Aorta (tissue), 5 donors: Measurements from ENCODE around the gene SLC5A1. TPM values are rescaled to one million over a fixed set of nuclear protein-coding genes. Genes with fewer than 3 reads are reported as not detected.
"Not testable (repeated sequence)": the region's sequence is repeated elsewhere in the genome, so short reads cannot be mapped to it uniquely, and the experiment has no call there.

Source experiments
- ATAC-seq: fragments of 200-7000 bp; cut with Tn5 transposase; one replicate; pipeline ENCODE4 v1.9.1; 2022; ENCODE audit warnings: moderate library complexity; ENCODE audit not compliant: low FRiP score
- DNase-seq, 2 donors: peaks; one replicate each; pipeline ENCODE4 v3.0.0-alpha.2; 2020
- H3K27ac ChIP-seq, 2 donors: one replicate each; pipeline ENCODE4 v1.5.1; 2013; ENCODE audit warnings: low read length in 2 of 2, mild to moderate bottlenecking in 2 of 2, moderate library complexity in 2 of 2, control low read depth in 1 of 2, inconsistent platforms in 1 of 2, low read depth in 1 of 2
- H3K27me3 ChIP-seq, 2 donors: one replicate each; pipeline ENCODE4 v1.6.1; 2013; ENCODE audit warnings: control low read depth in 1 of 2, low read length in 1 of 2, mild to moderate bottlenecking in 1 of 2, moderate library complexity in 1 of 2; ENCODE audit not compliant: insufficient read depth in 2 of 2, control insufficient read depth in 1 of 2
- H3K36me3 ChIP-seq, 2 donors: one replicate each; pipeline ENCODE4 v1.6.1; 2013; ENCODE audit warnings: control low read depth in 1 of 2, low read length in 1 of 2, mild to moderate bottlenecking in 1 of 2; ENCODE audit not compliant: insufficient read depth in 2 of 2, control insufficient read depth in 1 of 2
- H3K4me1 ChIP-seq, 2 donors: one replicate each; pipeline ENCODE4 v1.6.1; 2013; ENCODE audit warnings: low read length in 2 of 2, control low read depth in 1 of 2, mild to moderate bottlenecking in 1 of 2, moderate library complexity in 1 of 2; ENCODE audit not compliant: insufficient read depth in 2 of 2, control insufficient read depth in 1 of 2
- H3K4me3 ChIP-seq, 2 donors: one replicate each; pipeline ENCODE4 v1.5.1; 2013; ENCODE audit warnings: low read length in 2 of 2, control low read depth in 1 of 2, mild to moderate bottlenecking in 1 of 2
- H3K9me3 ChIP-seq: one replicate; pipeline ENCODE4 v1.6.1; 2013; ENCODE audit warnings: mild to moderate bottlenecking, low read length; ENCODE audit not compliant: control insufficient read depth
- WGBS, 2 donors: extraction: QIAGEN DNeasy Blood & Tissue Kit; methylation state at CpG; one replicate each; pipeline ENCODE4 v1.1.7; 2013; 5-methylcytosine and 5-hydroxymethylcytosine counted together
- intact Hi-C, 2 donors: fragments of 100-400 bp; cut with DNase I; formaldehyde crosslinking; loops; one replicate each; pipeline versions ENCODE4 v1.14.2 to v1.15.0; 2022
- polyA plus RNA-seq, 2 donors: library from polyadenylated mRNA; stranded (reverse); fragments of 200-250 nt; gene quantifications; one replicate each; pipeline ENCODE4 v1.2.3, GENCODE V29; 2013
- total RNA-seq, 2 donors: library from RNA; stranded (reverse); fragmentation: NEBNext Ultra II Directional; extraction: Animal tissue kit (Norgen Biotek cat#: 25700); gene quantifications; one replicate each; pipeline ENCODE4 v1.2.1, GENCODE V29; 2021
- donor health status: healthy with polysubstance abuse.
- donor health status: Bipolar disorder and iron deficiency.
- donor health status: DM: no; HTN: no; CAD: no.
- donor health status: DM: no; HTN: no; CAD: no.
- donor health status: DM: yes; HTN: yes; CAD: no.

Gene SLC5A1
- total and polyA plus RNA-seq, 4 donors, result 0.69 to 24.0 TPM; not detected in 2

GRCh38 chr22:32137731-32138324 lies 94.8 kb downstream of the SLC5A1 start:
- H3K9me3 ChIP-seq, H3K27ac ChIP-seq, H3K36me3 ChIP-seq, intact Hi-C loops, H3K4me1 ChIP-seq, H3K27me3 ChIP-seq, ATAC-seq, H3K4me3 ChIP-seq: not testable (repeated sequence)
- DNase-seq, result peak in 1 of 2 donors; percentile 42
- WGBS, 2 donors, result 78 to 84% methylated on average over 16 of the region's 16 CpGs

GRCh38 chr22:32138576-32138975 lies 95.5 kb downstream of the SLC5A1 start:
- ATAC-seq, intact Hi-C loops, H3K9me3 ChIP-seq, H3K27me3 ChIP-seq, DNase-seq, H3K36me3 ChIP-seq, H3K4me3 ChIP-seq, H3K27ac ChIP-seq, H3K4me1 ChIP-seq: not testable (repeated sequence)
- WGBS, 2 donors, result 47 to 60% methylated on average over 1 of the region's 1 CpG

- intact Hi-C loops, H3K4me3 ChIP-seq, H3K27me3 ChIP-seq, ATAC-seq, DNase-seq, H3K9me3 ChIP-seq, H3K27ac ChIP-seq, H3K36me3 ChIP-seq, H3K4me1 ChIP-seq: not testable (repeated sequence)
- WGBS, 2 donors, result 31 to 39% methylated on average over 6 of the region's 6 CpGs
These were observed 97.6 kb downstream of the SLC5A1 start for GRCh38 chr22:32140688-32141087.

GRCh38 chr22:32142600-32142999 lies 99.5 kb downstream of the SLC5A1 start:
- DNase-seq (no peak), ATAC-seq (no peak)
- Histone ChIP-seq H3K27ac (no peak overlapping the region), H3K27me3 (peaks cover 0 to 2% of the 10 kb centered on the region in 2 donors), H3K4me1 (no peaks in the 10 kb centered on the region), H3K4me3 (no peak overlapping the region), H3K9me3 (no peaks in the 10 kb centered on the region), H3K36me3 (no peaks in the 10 kb centered on the region)
- intact Hi-C loops, result no loop called here

GRCh38 chr22:32144496-32145274 lies 101.6 kb downstream of the SLC5A1 start:
- Histone ChIP-seq H3K36me3 (no peaks in the 10 kb centered on the region), H3K9me3 (no peaks in the 10 kb centered on the region), H3K27ac (no peak overlapping the region), H3K4me3 (no peak overlapping the region), H3K27me3 (peaks cover 0 to 2% of the 10 kb centered on the region in 2 donors), H3K4me1 (no peaks in the 10 kb centered on the region)
- 79% methylated on average over 6 of the region's 6 CpGs for WGBS, 2 donors
- intact Hi-C loops, result no loop called here
- ATAC-seq (no peak), DNase-seq (no peak)

DNA sequence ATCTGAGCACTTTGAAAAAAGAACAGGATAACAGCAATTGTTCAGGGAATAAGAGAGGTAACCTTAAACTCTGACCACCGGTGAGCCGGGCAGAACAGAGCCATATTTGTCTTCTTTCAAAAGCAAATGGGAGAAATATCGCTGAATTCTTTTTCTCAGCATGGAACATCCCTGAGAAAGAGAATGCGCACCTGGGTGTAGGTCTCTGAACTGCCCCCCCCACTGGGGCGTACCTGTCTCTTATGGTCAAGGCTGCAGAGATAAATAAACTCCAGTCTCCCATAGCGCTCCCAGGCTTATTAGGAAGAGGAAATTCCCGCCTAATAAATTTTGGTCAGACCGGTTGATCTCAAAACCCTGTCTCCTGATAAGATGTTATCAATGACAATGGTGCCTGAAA lies 104.1 kb downstream of the SLC5A1 start:
- H3K4me1 ChIP-seq, H3K36me3 ChIP-seq, H3K27me3 ChIP-seq, H3K4me3 ChIP-seq, H3K9me3 ChIP-seq, H3K27ac ChIP-seq, DNase-seq, ATAC-seq, intact Hi-C loops: not testable (repeated sequence)
- 72 to 78% methylated on average over 7 to 8 of the region's 8 CpGs for WGBS, 2 donors

- 89 to 90% methylated on average over 4 of the region's 4 CpGs for WGBS, 2 donors
- intact Hi-C loops, H3K27ac ChIP-seq, ATAC-seq, H3K9me3 ChIP-seq, H3K4me1 ChIP-seq, H3K4me3 ChIP-seq, H3K36me3 ChIP-seq, H3K27me3 ChIP-seq, DNase-seq: not testable (repeated sequence)
These were observed 105.3 kb downstream of the SLC5A1 start for GRCh38 chr22:32148372-32148771.

DNA sequence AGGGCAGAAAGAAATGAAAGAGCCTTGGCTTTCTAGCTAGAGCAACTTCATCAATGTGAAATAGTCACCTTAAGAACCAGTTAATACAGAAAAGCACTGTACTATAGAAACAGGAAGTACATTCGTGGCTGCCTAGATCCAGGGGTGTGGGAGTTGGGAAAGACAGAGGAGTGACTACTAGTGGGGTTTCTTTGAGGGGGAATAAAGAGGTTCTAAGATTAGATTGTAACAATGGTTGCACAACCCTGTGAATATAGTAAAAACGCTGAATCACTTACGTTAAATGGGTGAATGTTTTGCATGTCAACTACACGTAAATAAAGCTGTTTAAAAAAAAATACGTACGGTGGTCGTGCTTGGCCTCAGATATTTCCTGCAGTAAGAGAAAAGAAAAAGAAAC lies 107.6 kb downstream of the SLC5A1 start:
- ATAC-seq, H3K4me3 ChIP-seq, H3K27ac ChIP-seq, H3K36me3 ChIP-seq, H3K9me3 ChIP-seq, H3K27me3 ChIP-seq, DNase-seq, H3K4me1 ChIP-seq, intact Hi-C loops: not testable (repeated sequence)
- 66% methylated on average over 7 of the region's 7 CpGs for WGBS, 2 donors

DNA sequence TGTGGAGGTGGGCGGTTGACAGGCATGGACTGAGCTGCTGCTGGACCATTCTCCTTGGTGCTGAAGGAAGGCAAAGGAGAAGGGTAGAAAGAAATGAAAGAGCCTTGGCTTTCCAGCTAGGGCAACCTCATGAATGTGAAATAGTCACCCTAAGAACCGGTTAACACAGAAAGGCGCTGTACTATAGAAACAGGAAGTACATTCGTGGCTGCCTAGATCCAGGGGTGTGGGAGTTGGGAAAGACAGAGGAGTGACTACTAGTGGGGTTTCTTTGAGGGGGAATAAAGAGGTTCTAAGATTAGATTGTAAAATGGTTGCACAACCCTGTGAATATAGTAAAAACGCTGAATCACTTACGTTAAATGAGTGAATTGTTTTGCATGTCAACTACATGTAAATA lies 108.6 kb downstream of the SLC5A1 start:
- H3K27me3 ChIP-seq, H3K4me1 ChIP-seq, H3K9me3 ChIP-seq, H3K36me3 ChIP-seq, DNase-seq, ATAC-seq, H3K27ac ChIP-seq, intact Hi-C loops, H3K4me3 ChIP-seq: not testable (repeated sequence)
- whole genome bisulfite sequencing, 2 donors, result 69 to 86% methylated on average over 6 of the region's 6 CpGs
